Brain microvascular endothelial cell (primary cell): ENCODE measurements around the gene RANGAP1.

Experiments used
- DNase-seq: peaks from one replicate; pipeline ENCODE4 v3.0.0-alpha.2; 2020
- H3K27ac ChIP-seq: fragments of 250-450 bp; sonication (Bioruptor Pico); 2 replicates; pipeline ENCODE4 v1.5.1; 2020; ENCODE audit warnings: mild to moderate bottlenecking, moderate library complexity
- H3K27me3 ChIP-seq: fragments of 250-450 bp; sonication (Bioruptor Pico); replicated peaks from 2 replicates; pipeline ENCODE4 v1.5.1; 2020; ENCODE audit warnings: mild to moderate bottlenecking
- H3K36me3 ChIP-seq: fragments of 250-450 bp; sonication (Bioruptor Pico); replicated peaks from 2 replicates; pipeline ENCODE4 v1.5.1; 2020; ENCODE audit warnings: mild to moderate bottlenecking
- H3K4me3 ChIP-seq: 2 replicates; pipeline ENCODE4 v1.5.1; 2011; ENCODE audit warnings: low read depth, mild to moderate bottlenecking, control low read depth, low read length, moderate library complexity
- CTCF ChIP-seq: IDR thresholded peaks from 2 replicates; pipeline ENCODE4 v1.5.1; 2011; ENCODE audit warnings: low read depth, mild to moderate bottlenecking, moderate library complexity, low read length, control low read depth, inconsistent platforms; ENCODE audit errors: missing control alignments
- in situ Hi-C: cut with HindIII; loops from 2 replicates; pipeline ENCODE4 v1.10.0; 2017; ENCODE audit warnings: low sequenced_read_pairs, low pct_ligation_motif_present

Gene RANGAP1

GRCh38 chr22:41330169-41330568, 44.2 kb upstream of the RANGAP1 start:
- in situ Hi-C loops = no loop called here
- no peak for TF ChIP-seq CTCF
- Histone ChIP-seq H3K27ac (no peak overlapping the region), H3K27me3 (no peaks in the 10 kb centered on the region), H3K36me3 (peaks cover 64% of the 10 kb centered on the region), H3K4me3 (no peak overlapping the region)
- DNase-seq = no peak

- Histone ChIP-seq H3K27ac (no peak overlapping the region), H3K27me3 (no peaks in the 10 kb centered on the region), H3K36me3 (peaks cover 52% of the 10 kb centered on the region), H3K4me3 (no peak overlapping the region)
- TF ChIP-seq CTCF = peak; percentile 14
- in situ Hi-C loops = no loop called here
- no peak for DNase-seq
These were observed 41.1 kb upstream of the RANGAP1 start for GRCh38 chr22:41327124-41327523.

GRCh38 chr22:41324821-41325528, 39.0 kb upstream of the RANGAP1 start:
- DNase-seq = no peak
- Histone ChIP-seq H3K27me3 (no peaks in the 10 kb centered on the region), H3K36me3 (peaks cover 45% of the 10 kb centered on the region), H3K27ac (no peak overlapping the region), H3K4me3 (no peak overlapping the region)
- in situ Hi-C loops = no loop called here
- TF ChIP-seq CTCF = no peak

GRCh38 chr22:41320416-41321240, 34.6 kb upstream of the RANGAP1 start:
- Histone ChIP-seq H3K27me3 (no peaks in the 10 kb centered on the region), H3K27ac (no peak overlapping the region), H3K36me3 (peaks cover 14% of the 10 kb centered on the region), H3K4me3 (no peak overlapping the region)
- in situ Hi-C loops = no loop called here
- DNase-seq = no peak
- TF ChIP-seq CTCF = no peak

GRCh38 chr22:41315586-41315985, 29.6 kb upstream of the RANGAP1 start:
- Histone ChIP-seq H3K27me3 (no peaks in the 10 kb centered on the region), H3K36me3 (no peaks in the 10 kb centered on the region), H3K27ac (no peak overlapping the region), H3K4me3 (no peak overlapping the region)
- no peak for DNase-seq
- no peak for TF ChIP-seq CTCF
- in situ Hi-C loops = no loop called here

GRCh38 chr22:41314821-41315220, 28.8 kb upstream of the RANGAP1 start:
- Histone ChIP-seq H3K36me3 (peaks cover 2% of the 10 kb centered on the region), H3K27me3 (no peaks in the 10 kb centered on the region), H3K27ac (no peak overlapping the region), H3K4me3 (no peak overlapping the region)
- DNase-seq = no peak
- no peak for TF ChIP-seq CTCF
- in situ Hi-C loops = no loop called here
